Thyroid gland (tissue), 4 donors: ENCODE measurements around the gene RNF115. TPM values are rescaled to one million over a fixed set of nuclear protein-coding genes. Genes with fewer than 3 reads are reported as not detected.
"Not testable (repeated sequence)": the region's sequence is repeated elsewhere in the genome, so short reads cannot be mapped to it uniquely, and the experiment has no call there.

Experiments
- DNase-seq, 2 donors: peaks; one replicate each; pipeline ENCODE4 v3.0.0-alpha.2; 2019
- H3K27ac ChIP-seq, 3 donors: fragments of 200-600 bp; sonication (generic); 1 replicate in 2 of 3; 2 replicates in 1 of 3; pipeline ENCODE4 v1.5.1; 2016 to 2019; ENCODE audit warnings: mild to moderate bottlenecking in 1 of 3, moderate library complexity in 1 of 3
- H3K27me3 ChIP-seq: fragments of 200-600 bp; sonication (generic); one replicate; pipeline ENCODE4 v1.5.1; 2019
- H3K36me3 ChIP-seq, 2 donors: fragments of 200-600 bp; sonication (generic); one replicate each; pipeline ENCODE4 v1.5.1; 2016 to 2019
- H3K4me1 ChIP-seq, 2 donors: fragments of 200-600 bp; sonication (generic); one replicate each; pipeline ENCODE4 v1.5.1; 2017 to 2019
- H3K4me3 ChIP-seq, 3 donors: fragments of 200-600 bp; sonication (generic); replicated peaks in 1 of 3; 1 replicate in 2 of 3; 2 replicates in 1 of 3; pipeline ENCODE4 v1.5.1; 2016; ENCODE audit warnings: mild to moderate bottlenecking in 1 of 3
- H3K9me3 ChIP-seq: fragments of 200-600 bp; sonication (generic); one replicate; pipeline ENCODE4 v1.5.1; 2017
- CTCF ChIP-seq, 6 experiments: fragments of 200-600 bp in 3 of 6; fragments of 450-650 bp in 3 of 6; sonication (generic) in 3 of 6; IDR thresholded peaks; one replicate each; pipeline ENCODE4 v1.5.1; 2016 to 2019; ENCODE audit warnings: antibody characterized with exemption in 6 of 6, mild to moderate bottlenecking in 2 of 6, inconsistent platforms in 1 of 6, moderate library complexity in 1 of 6
- POLR2A ChIP-seq, 2 donors: fragments of 450-650 bp; IDR thresholded peaks; one replicate each; pipeline ENCODE4 v1.6.1; 2017; ENCODE audit warnings: antibody characterized with exemption in 2 of 2, mild to moderate bottlenecking in 2 of 2, moderate library complexity in 1 of 2
- WGBS, 2 donors: methylation state at CpG; one replicate each; pipeline ENCODE4 v1.1.5; 2017; 5-methylcytosine and 5-hydroxymethylcytosine counted together
- intact Hi-C: fragments of 100-400 bp; cut with DNase I; formaldehyde crosslinking; loops from one replicate; pipeline ENCODE4 v1.15.1; 2023
- total RNA-seq, 4 donors: library from RNA; depleted of rRNA; stranded (reverse); fragments of >200 nt; gene quantifications; one replicate each; pipeline ENCODE4 v1.2.3, GENCODE V29; 2016

The RNF115 gene
- total RNA-seq, 4 donors from 2014 or later: 17.2 to 33.9 (median 25.4) TPM

- H3K36me3 ChIP-seq: no peaks in the 10 kb centered on the region
- no peak overlapping the region for H3K4me3 ChIP-seq
- DNase-seq: no peak
- H3K27me3 ChIP-seq: no peaks in the 10 kb centered on the region
- no peaks in the 10 kb centered on the region for H3K4me1 ChIP-seq
- no peaks in the 10 kb centered on the region for H3K9me3 ChIP-seq
- 95 to 98% methylated on average over 3 of the region's 3 CpGs for WGBS, 2 donors
- no peak for TF ChIP-seq CTCF (IDR thresholded peaks at IDR 0.05)
- TF ChIP-seq POLR2A (IDR thresholded peaks at IDR 0.05): no peak
- intact Hi-C loops: no loop called here
- no peak overlapping the region for H3K27ac ChIP-seq
Measured at GRCh38 chr1:145730900-145731299, 93.0 kb downstream of the RNF115 start.

- Histone ChIP-seq H3K36me3 (no peaks in the 10 kb centered on the region), H3K27ac (no peak overlapping the region), H3K9me3 (no peaks in the 10 kb centered on the region), H3K4me1 (no peaks in the 10 kb centered on the region), H3K27me3 (no peaks in the 10 kb centered on the region), H3K4me3 (no peak overlapping the region)
- WGBS, 2 donors: 83 to 90% methylated on average over 4 of the region's 4 CpGs
- DNase-seq: no peak
- TF ChIP-seq CTCF (IDR thresholded peaks at IDR 0.05): no peak
- no peak for TF ChIP-seq POLR2A (IDR thresholded peaks at IDR 0.05)
- intact Hi-C loops: no loop called here
Measured at GRCh38 chr1:145730467-145730866, 93.4 kb downstream of the RNF115 start.

GRCh38 chr1:145729666-145730436 lies 94.0 kb downstream of the RNF115 start:
- H3K27me3 ChIP-seq: no peaks in the 10 kb centered on the region
- WGBS, 2 donors: 93 to 94% methylated on average over 5 of the region's 5 CpGs
- no peaks in the 10 kb centered on the region for H3K9me3 ChIP-seq
- H3K36me3 ChIP-seq: no peaks in the 10 kb centered on the region
- no peak overlapping the region for H3K4me3 ChIP-seq
- intact Hi-C loops: no loop called here
- DNase-seq: no peak
- no peak overlapping the region for H3K27ac ChIP-seq
- TF ChIP-seq CTCF (IDR thresholded peaks at IDR 0.05): no peak
- TF ChIP-seq POLR2A (IDR thresholded peaks at IDR 0.05): no peak
- no peaks in the 10 kb centered on the region for H3K4me1 ChIP-seq

GRCh38 chr1:145729196-145729595 lies 94.7 kb downstream of the RNF115 start:
- intact Hi-C loops: no loop called here
- DNase-seq: no peak
- no peaks in the 10 kb centered on the region for H3K4me1 ChIP-seq
- no peaks in the 10 kb centered on the region for H3K9me3 ChIP-seq
- no peak overlapping the region for H3K4me3 ChIP-seq
- no peak for TF ChIP-seq CTCF (IDR thresholded peaks at IDR 0.05)
- TF ChIP-seq POLR2A (IDR thresholded peaks at IDR 0.05): no peak
- WGBS, 2 donors: 59 to 62% methylated on average over 5 of the region's 5 CpGs
- no peaks in the 10 kb centered on the region for H3K27me3 ChIP-seq
- H3K36me3 ChIP-seq: no peaks in the 10 kb centered on the region
- no peak overlapping the region for H3K27ac ChIP-seq

- H3K27me3 ChIP-seq, H3K36me3 ChIP-seq, DNase-seq, H3K4me3 ChIP-seq, H3K27ac ChIP-seq, H3K9me3 ChIP-seq, intact Hi-C loops, H3K4me1 ChIP-seq: not testable (repeated sequence)
- 97% methylated on average over 5 of the region's 5 CpGs for WGBS, 2 donors
Measured at GRCh38 chr1:145726193-145726592, 97.7 kb downstream of the RNF115 start.
